Hepatocyte (in vitro differentiated cells): ENCODE measurements around the gene G3BP1. TPM values are rescaled to one million over a fixed set of nuclear protein-coding genes. Genes with fewer than 3 reads are reported as not detected.

Experiments used
- DNase-seq: peaks from one replicate; pipeline ENCODE4 v3.0.0-alpha.2; 2016; ENCODE audit warnings: low spot score
- H2AFZ ChIP-seq: fragments of 200-600 bp; sonication (generic); 2 replicates; pipeline ENCODE4 v1.6.0; 2016; ENCODE audit warnings: antibody characterized with exemption, mild to moderate bottlenecking
- H3K27ac ChIP-seq: fragments of 200-600 bp; sonication (generic); 2 replicates; pipeline ENCODE4 v1.5.1; 2016; ENCODE audit warnings: mild to moderate bottlenecking
- H3K27me3 ChIP-seq: fragments of 200-600 bp; sonication (generic); 2 replicates; pipeline ENCODE4 v1.6.1; 2016
- H3K36me3 ChIP-seq: fragments of 200-600 bp; sonication (generic); replicated peaks from 2 replicates; pipeline ENCODE4 v1.5.1; 2016; ENCODE audit warnings: low read depth; ENCODE audit not compliant: insufficient read depth
- H3K4me1 ChIP-seq: fragments of 200-600 bp; sonication (generic); 2 replicates; pipeline ENCODE4 v1.5.1; 2016; ENCODE audit warnings: mild to moderate bottlenecking, moderate library complexity; ENCODE audit not compliant: insufficient read depth
- H3K4me2 ChIP-seq: fragments of 200-600 bp; sonication (generic); 2 replicates; pipeline ENCODE4 v1.6.0; 2016
- H3K4me3 ChIP-seq: fragments of 200-600 bp; sonication (generic); 2 replicates; pipeline ENCODE4 v1.5.1; 2016; ENCODE audit warnings: mild to moderate bottlenecking
- H3K79me2 ChIP-seq: fragments of 200-600 bp; sonication (generic); 2 replicates; pipeline ENCODE4 v1.6.0; 2017; ENCODE audit warnings: mild to moderate bottlenecking
- H3K9me2 ChIP-seq: fragments of 200-600 bp; sonication (generic); replicated peaks from 2 replicates; pipeline ENCODE4 v1.6.0; 2017; ENCODE audit warnings: mild to moderate bottlenecking; ENCODE audit not compliant: insufficient read depth
- H3K9me3 ChIP-seq: fragments of 200-600 bp; sonication (generic); 2 replicates; pipeline ENCODE4 v1.5.1; 2016; ENCODE audit warnings: low read depth, mild to moderate bottlenecking
- H4K20me1 ChIP-seq: fragments of 200-600 bp; sonication (generic); 2 replicates; pipeline ENCODE4 v1.6.0; 2016; ENCODE audit warnings: mild to moderate bottlenecking; ENCODE audit not compliant: insufficient read depth, poor library complexity, severe bottlenecking
- EZH2 ChIP-seq: fragments of 200-600 bp; sonication (generic); IDR thresholded peaks from 2 replicates; pipeline ENCODE4 v1.6.1; 2016; ENCODE audit warnings: antibody characterized with exemption, mild to moderate bottlenecking, borderline replicate concordance
- EZH2phosphoT487 ChIP-seq: fragments of 200-600 bp; sonication (generic); IDR thresholded peaks from one replicate; pipeline ENCODE4 v1.6.1; 2018; ENCODE audit warnings: antibody characterized with exemption, mild to moderate bottlenecking, low read depth, moderate library complexity; ENCODE audit not compliant: unreplicated experiment, severe bottlenecking
- WGBS: methylation state at CpG from one replicate; pipeline ENCODE4 v1.1.6; 2016; ENCODE audit warnings: low lambda C conversion rate; ENCODE audit errors: missing lambda C conversion rate; 5-methylcytosine and 5-hydroxymethylcytosine counted together
- polyA plus RNA-seq: library from polyadenylated mRNA; unstranded; fragments of >200 nt; fragmentation: Nextera tagmentation; extraction: Ambion mirVana; gene quantifications from 2 replicates; pipeline ENCODE4 v1.2.1, GENCODE V29; 2016
- total RNA-seq: library from RNA; depleted of rRNA; stranded (reverse); fragments of >200 nt; gene quantifications from 2 replicates; pipeline ENCODE4 v1.2.3, GENCODE V29; 2014
- TF ChIP-seq, protein P1 (sequence below): fragments of 200-600 bp; sonication (generic); IDR thresholded peaks from 2 replicates; pipeline ENCODE4 v1.5.1; 2016; ENCODE audit warnings: antibody characterized with exemption, mild to moderate bottlenecking; ENCODE audit not compliant: poor library complexity

Gene G3BP1
- total and polyA plus RNA-seq, 2 experiments from 2014 or later, result 123 to 151 TPM

DNA sequence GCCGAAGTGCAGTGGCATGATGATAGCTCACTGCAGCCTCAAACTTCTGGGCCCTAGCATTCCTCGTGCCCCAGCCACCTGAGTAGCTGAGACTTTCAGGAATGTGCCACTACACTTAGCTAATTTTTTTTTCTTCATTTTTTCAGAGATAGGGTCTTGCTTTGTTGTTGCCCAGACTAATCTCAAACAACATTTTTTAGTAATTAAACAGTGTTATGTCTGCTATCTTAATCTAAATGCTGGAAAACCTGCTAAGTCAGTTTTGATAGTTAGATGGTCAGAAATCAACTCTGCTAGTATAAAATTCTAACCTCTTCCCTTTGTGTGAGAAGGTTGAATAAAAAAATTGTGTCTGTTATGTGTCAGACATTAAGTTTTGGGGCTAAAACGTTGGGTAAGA lies 12.4 kb downstream of the G3BP1 start:
- no peak overlapping the region for H3K4me3 ChIP-seq
- TF ChIP-seq, protein P1, sequence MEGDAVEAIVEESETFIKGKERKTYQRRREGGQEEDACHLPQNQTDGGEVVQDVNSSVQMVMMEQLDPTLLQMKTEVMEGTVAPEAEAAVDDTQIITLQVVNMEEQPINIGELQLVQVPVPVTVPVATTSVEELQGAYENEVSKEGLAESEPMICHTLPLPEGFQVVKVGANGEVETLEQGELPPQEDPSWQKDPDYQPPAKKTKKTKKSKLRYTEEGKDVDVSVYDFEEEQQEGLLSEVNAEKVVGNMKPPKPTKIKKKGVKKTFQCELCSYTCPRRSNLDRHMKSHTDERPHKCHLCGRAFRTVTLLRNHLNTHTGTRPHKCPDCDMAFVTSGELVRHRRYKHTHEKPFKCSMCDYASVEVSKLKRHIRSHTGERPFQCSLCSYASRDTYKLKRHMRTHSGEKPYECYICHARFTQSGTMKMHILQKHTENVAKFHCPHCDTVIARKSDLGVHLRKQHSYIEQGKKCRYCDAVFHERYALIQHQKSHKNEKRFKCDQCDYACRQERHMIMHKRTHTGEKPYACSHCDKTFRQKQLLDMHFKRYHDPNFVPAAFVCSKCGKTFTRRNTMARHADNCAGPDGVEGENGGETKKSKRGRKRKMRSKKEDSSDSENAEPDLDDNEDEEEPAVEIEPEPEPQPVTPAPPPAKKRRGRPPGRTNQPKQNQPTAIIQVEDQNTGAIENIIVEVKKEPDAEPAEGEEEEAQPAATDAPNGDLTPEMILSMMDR, result no peak
- no peak for TF ChIP-seq EZH2
- no peak overlapping the region for H3K27ac ChIP-seq
- peaks cover 96% of the 10 kb centered on the region for H4K20me1 ChIP-seq
- H3K36me3 ChIP-seq, result no peaks in the 10 kb centered on the region
- H3K4me2 ChIP-seq, result no peak overlapping the region
- no peaks in the 10 kb centered on the region for H3K9me3 ChIP-seq
- WGBS, result 69% methylated on average over 3 of the region's 3 CpGs
- peaks cover 99% of the 10 kb centered on the region for H3K79me2 ChIP-seq
- no peaks in the 10 kb centered on the region for H3K27me3 ChIP-seq
- H2AFZ ChIP-seq, result no peak overlapping the region
- no peak for DNase-seq
- peaks cover 15% of the 10 kb centered on the region for H3K4me1 ChIP-seq
- no peaks in the 10 kb centered on the region for H3K9me2 ChIP-seq

GRCh38 chr5:151786468-151786867 lies 14.7 kb downstream of the G3BP1 start:
- Histone ChIP-seq H2AFZ (no peak overlapping the region), H3K79me2 (peaks cover 92% of the 10 kb centered on the region), H3K4me1 (peaks cover 15% of the 10 kb centered on the region), H3K4me3 (no peak overlapping the region), H3K27ac (no peak overlapping the region), H3K36me3 (no peaks in the 10 kb centered on the region), H3K4me2 (no peak overlapping the region), H3K9me3 (no peaks in the 10 kb centered on the region), H4K20me1 (peaks cover 92% of the 10 kb centered on the region), H3K9me2 (no peaks in the 10 kb centered on the region), H3K27me3 (no peaks in the 10 kb centered on the region)
- TF ChIP-seq, protein P1, result no peak
- TF ChIP-seq EZH2phosphoT487 (no peak), EZH2 (no peak)
- WGBS, result 93% methylated on average over 4 of the region's 4 CpGs
- DNase-seq, result no peak

DNA sequence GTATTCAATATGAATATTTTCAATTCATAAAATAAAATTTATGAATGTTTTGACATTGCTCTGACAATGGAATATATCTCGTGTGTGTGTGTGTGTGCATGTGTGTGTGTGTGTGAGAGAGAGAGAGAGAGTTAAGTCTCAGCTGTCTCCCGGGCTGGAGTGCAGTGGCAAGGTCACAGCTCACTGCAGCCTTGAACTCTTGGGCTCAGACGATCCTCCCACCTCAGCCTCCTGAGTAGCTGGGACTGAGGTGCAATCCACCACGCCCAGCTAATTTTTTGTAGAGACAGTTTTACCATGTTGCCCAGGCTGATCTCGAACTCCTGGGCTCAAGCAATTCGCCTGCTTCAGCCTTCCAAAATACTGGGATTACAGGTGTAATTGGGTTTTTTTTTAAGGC lies 16.1 kb downstream of the G3BP1 start:
- WGBS, result 89% methylated on average over 6 of the region's 6 CpGs
- H4K20me1 ChIP-seq, result peaks cover 80% of the 10 kb centered on the region
- TF ChIP-seq, protein P1, result no peak
- no peak for TF ChIP-seq EZH2phosphoT487
- no peak for TF ChIP-seq EZH2

GRCh38 chr5:151793358-151793757 lies 21.6 kb downstream of the G3BP1 start:
- DNase-seq, result no peak
- Histone ChIP-seq H3K36me3 (peaks cover 8% of the 10 kb centered on the region), H3K4me1 (no peaks in the 10 kb centered on the region), H3K4me3 (no peak overlapping the region), H3K79me2 (peaks cover 89% of the 10 kb centered on the region), H3K9me2 (no peaks in the 10 kb centered on the region), H3K27ac (no peak overlapping the region), H2AFZ (no peak overlapping the region), H3K27me3 (no peaks in the 10 kb centered on the region), H3K9me3 (no peaks in the 10 kb centered on the region), H3K4me2 (no peak overlapping the region), H4K20me1 (peaks cover 42% of the 10 kb centered on the region)
- WGBS, result 97% methylated on average over 3 of the region's 3 CpGs
- TF ChIP-seq EZH2phosphoT487, result no peak
- TF ChIP-seq, protein P1, result no peak
- TF ChIP-seq EZH2, result no peak

More for the DNA sequence above, 16.1 kb downstream of the G3BP1 start:
- no peak overlapping the region for H3K27ac ChIP-seq
- H3K4me2 ChIP-seq, result no peak overlapping the region
- H3K9me2 ChIP-seq, result no peaks in the 10 kb centered on the region
- H3K4me1 ChIP-seq, result peaks cover 15% of the 10 kb centered on the region
- H3K36me3 ChIP-seq, result no peaks in the 10 kb centered on the region
- H3K9me3 ChIP-seq, result no peaks in the 10 kb centered on the region
- peaks cover 90% of the 10 kb centered on the region for H3K79me2 ChIP-seq
- H2AFZ ChIP-seq, result no peak overlapping the region
- no peaks in the 10 kb centered on the region for H3K27me3 ChIP-seq
- H3K4me3 ChIP-seq, result no peak overlapping the region
- no peak for DNase-seq
